GM06990 (cell line): Measurements from ENCODE around the gene RSRC2.
"Not testable (repeated sequence)": the region's sequence is repeated elsewhere in the genome, so short reads cannot be mapped to it uniquely, and the experiment has no call there.

ENCODE experiments used
- DNase-seq: peaks from one replicate; pipeline ENCODE4 v3.0.0-alpha.2; 2011; ENCODE audit not compliant: insufficient read length; ENCODE audit errors: extremely low read depth
- H3K27me3 ChIP-seq: replicated peaks from 2 replicates; pipeline ENCODE4 v1.6.0; 2011; ENCODE audit warnings: low read length; ENCODE audit not compliant: control insufficient read depth, insufficient read depth
- H3K36me3 ChIP-seq: 2 replicates; pipeline ENCODE4 v1.5.1; 2011; ENCODE audit warnings: low read length; ENCODE audit not compliant: control insufficient read depth, insufficient read depth
- H3K4me3 ChIP-seq: replicated peaks from 2 replicates; pipeline ENCODE4 v1.5.1; 2011; ENCODE audit warnings: low read depth, mild to moderate bottlenecking, control low read depth, low read length
- CTCF ChIP-seq: IDR thresholded peaks from 2 replicates; pipeline ENCODE4 v1.5.1; 2011; ENCODE audit warnings: low read length, control low read depth, mild to moderate bottlenecking, inconsistent platforms; ENCODE audit not compliant: insufficient read depth, poor library complexity, severe bottlenecking

RSRC2 gene

GRCh38 chr12:122517877-122518276, 8.9 kb downstream of the RSRC2 start:
- Histone ChIP-seq H3K4me3 (no peak overlapping the region), H3K27me3 (no peaks in the 10 kb centered on the region), H3K36me3 (peaks cover 28% of the 10 kb centered on the region)
- no peak for DNase-seq
- TF ChIP-seq CTCF, result no peak

- Histone ChIP-seq H3K27me3 (no peaks in the 10 kb centered on the region), H3K36me3 (peaks cover 27% of the 10 kb centered on the region), H3K4me3 (no peak overlapping the region)
- TF ChIP-seq CTCF, result no peak
- DNase-seq, result no peak
These were observed 10.0 kb downstream of the RSRC2 start for GRCh38 chr12:122516544-122517361.

- peaks cover 27% of the 10 kb centered on the region for H3K36me3 ChIP-seq
- TF ChIP-seq CTCF, result no peak
- H3K4me3 ChIP-seq, result no peak overlapping the region
- H3K27me3 ChIP-seq, result no peaks in the 10 kb centered on the region
- DNase-seq, result no peak
These were observed 11.5 kb downstream of the RSRC2 start for GRCh38 chr12:122515275-122515674.

GRCh38 chr12:122513660-122514059, 13.1 kb downstream of the RSRC2 start:
- H3K4me3 ChIP-seq, result no peak overlapping the region
- DNase-seq, result no peak
- peaks cover 22% of the 10 kb centered on the region for H3K36me3 ChIP-seq
- no peaks in the 10 kb centered on the region for H3K27me3 ChIP-seq
- no peak for TF ChIP-seq CTCF

- DNase-seq, H3K4me3 ChIP-seq, H3K27me3 ChIP-seq: not testable (repeated sequence)
- peaks cover 20% of the 10 kb centered on the region for H3K36me3 ChIP-seq
These were observed 13.7 kb downstream of the RSRC2 start for GRCh38 chr12:122513028-122513427.

- TF ChIP-seq CTCF, result no peak
- H3K27me3 ChIP-seq, result no peaks in the 10 kb centered on the region
- H3K4me3 ChIP-seq, result no peak overlapping the region
- H3K36me3 ChIP-seq, result peaks cover 18% of the 10 kb centered on the region
- no peak for DNase-seq
These were observed 18.6 kb downstream of the RSRC2 start for GRCh38 chr12:122508163-122508562.
